Measurements from ENCODE around the gene LDHA.

DNA sequence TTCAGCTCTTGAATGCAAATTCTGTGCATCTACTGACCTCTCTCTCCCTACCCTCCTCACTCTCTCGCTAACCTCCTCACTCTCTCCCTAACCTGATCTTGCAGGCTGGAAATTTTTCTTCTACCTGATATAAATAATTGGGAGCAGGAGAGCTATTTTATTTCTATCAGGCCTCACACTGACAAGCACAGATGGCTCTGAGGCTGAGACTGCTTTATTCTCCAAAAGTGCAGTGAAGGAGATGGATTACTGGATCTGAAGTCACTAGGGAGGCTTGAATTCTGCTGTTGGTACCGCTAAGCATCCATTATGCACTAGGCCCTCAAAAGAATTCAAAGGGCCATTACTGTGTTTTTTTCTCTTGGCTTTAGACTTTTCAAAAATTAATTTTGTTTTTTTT lies 19.4 kb upstream of the LDHA start:
- TF ChIP-seq, protein P1, sequence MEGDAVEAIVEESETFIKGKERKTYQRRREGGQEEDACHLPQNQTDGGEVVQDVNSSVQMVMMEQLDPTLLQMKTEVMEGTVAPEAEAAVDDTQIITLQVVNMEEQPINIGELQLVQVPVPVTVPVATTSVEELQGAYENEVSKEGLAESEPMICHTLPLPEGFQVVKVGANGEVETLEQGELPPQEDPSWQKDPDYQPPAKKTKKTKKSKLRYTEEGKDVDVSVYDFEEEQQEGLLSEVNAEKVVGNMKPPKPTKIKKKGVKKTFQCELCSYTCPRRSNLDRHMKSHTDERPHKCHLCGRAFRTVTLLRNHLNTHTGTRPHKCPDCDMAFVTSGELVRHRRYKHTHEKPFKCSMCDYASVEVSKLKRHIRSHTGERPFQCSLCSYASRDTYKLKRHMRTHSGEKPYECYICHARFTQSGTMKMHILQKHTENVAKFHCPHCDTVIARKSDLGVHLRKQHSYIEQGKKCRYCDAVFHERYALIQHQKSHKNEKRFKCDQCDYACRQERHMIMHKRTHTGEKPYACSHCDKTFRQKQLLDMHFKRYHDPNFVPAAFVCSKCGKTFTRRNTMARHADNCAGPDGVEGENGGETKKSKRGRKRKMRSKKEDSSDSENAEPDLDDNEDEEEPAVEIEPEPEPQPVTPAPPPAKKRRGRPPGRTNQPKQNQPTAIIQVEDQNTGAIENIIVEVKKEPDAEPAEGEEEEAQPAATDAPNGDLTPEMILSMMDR (IDR thresholded peaks at IDR 0.05; ENCODE audit: poor library complexity, severe bottlenecking) = no peak
- no peak for TF ChIP-seq SMC3 (conservative IDR thresholded peaks at IDR 0.05; ENCODE audit: poor library complexity)

Measured in neural cell (in vitro differentiated cells).